HK-2 (cell line): ENCODE measurements around the gene ZNF322.

Source experiments
- DNase-seq: peaks from one replicate; pipeline ENCODE4 v3.0.0-alpha.2; 2018; ENCODE audit not compliant: unreplicated experiment

The ZNF322 gene

DNA sequence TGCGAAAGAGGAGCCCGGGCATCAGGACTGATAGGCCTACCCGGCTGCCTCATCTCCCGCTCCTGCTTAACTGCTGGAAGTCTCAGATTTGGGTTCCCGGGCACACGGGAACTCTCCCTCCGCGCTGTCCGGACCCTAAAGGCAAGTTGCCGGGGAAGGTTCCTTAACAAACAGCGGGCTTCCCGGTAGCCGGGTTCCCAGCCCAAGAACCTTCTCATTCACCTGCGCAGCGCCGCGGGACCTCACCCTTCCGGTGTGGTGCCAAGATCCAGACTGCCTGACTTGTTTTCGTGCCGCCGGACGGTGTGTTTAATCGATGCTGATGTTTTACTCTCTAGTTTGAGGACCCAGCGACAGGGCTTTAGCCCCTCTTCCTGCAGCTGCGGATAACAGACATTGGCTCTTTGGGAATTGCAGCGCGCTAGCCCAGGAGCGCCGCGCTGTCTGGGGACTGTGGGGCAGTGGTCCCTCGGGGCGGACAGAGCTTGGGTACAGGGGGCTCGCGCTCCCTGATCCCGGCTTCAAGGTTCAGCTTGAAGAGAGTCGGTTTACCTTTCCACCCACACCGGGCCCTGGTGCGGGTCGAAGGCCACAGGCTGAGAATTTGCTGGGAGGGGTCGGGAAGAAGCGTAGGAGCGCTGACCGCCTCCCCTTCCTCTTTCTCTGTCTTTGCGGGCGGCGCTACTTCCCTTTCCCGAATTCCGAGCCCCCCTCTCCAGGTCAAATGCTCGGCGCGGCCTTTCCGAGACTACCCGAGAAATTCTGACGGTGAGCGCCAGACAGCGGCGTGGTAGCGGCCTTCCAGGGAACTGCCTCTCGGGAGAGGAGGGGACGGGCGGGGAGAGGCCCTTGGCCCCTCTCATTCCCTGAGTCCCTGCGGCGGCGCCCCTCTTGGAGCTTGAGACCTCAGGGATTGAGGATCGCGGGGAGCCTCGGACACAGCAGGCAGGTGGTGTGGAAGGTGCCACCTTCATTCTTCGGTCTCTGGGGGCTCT is 45.6 kb downstream of the ZNF322 start:
- no peak for DNase-seq

DNA sequence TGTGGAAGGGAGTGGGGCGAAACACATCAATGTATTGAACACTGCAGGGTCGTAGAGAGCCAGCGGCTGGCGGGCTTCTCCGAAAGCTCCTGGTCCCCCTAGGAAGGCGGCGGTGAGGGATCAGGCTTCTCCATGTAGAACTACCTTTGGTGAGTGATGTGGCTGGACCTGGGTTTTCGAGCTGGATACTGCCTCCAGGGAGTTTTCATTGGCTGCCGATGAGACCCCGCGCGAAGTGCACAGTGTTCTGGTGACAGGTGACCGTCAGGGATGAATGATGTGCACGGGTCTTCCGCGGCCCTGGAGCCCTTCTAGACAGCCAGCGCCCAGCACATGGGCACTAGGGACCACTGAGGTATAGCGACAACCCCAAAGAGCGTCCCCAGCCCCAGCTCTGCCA is 46.3 kb downstream of the ZNF322 start:
- DNase-seq = no peak

DNA sequence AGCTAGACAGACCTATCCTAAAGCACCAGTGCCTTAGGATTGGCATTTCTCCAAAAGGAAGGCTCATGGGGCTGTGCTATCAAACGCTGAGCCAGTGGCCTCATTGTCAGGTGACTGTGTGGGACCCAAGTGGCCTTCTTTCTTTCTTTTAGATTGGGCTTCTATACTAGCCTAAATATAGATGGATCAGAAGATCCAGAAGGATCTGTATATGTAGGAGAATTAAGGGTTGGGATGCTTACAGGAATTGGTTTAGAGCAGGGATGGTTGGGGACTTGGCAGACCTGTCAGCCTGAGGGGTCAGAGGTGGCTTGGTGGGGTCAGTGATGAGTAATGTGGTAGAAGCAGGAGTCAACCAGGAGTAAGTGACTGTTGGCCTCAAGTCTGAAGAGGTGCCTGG is 47.9 kb downstream of the ZNF322 start:
- no peak for DNase-seq

DNA sequence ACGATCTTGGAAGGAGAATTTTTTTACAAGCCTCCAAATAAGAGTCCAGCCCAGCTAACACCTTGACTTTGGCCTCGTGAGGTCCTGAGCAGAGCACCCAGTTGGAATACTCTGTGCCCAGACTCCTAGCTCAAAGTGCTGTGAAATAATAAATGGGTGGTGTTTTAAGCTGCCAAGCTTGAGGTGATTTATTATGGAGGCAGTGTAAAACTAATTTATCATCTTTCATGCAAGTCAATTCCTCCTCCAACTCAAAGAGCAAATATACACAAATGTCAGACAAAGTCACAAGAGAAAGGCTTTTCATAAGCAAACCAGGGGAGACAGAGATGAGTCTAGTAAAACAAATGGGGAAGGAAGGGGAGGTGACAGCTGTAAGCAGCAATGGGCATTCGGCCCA is 50.1 kb downstream of the ZNF322 start:
- no peak for DNase-seq

DNA sequence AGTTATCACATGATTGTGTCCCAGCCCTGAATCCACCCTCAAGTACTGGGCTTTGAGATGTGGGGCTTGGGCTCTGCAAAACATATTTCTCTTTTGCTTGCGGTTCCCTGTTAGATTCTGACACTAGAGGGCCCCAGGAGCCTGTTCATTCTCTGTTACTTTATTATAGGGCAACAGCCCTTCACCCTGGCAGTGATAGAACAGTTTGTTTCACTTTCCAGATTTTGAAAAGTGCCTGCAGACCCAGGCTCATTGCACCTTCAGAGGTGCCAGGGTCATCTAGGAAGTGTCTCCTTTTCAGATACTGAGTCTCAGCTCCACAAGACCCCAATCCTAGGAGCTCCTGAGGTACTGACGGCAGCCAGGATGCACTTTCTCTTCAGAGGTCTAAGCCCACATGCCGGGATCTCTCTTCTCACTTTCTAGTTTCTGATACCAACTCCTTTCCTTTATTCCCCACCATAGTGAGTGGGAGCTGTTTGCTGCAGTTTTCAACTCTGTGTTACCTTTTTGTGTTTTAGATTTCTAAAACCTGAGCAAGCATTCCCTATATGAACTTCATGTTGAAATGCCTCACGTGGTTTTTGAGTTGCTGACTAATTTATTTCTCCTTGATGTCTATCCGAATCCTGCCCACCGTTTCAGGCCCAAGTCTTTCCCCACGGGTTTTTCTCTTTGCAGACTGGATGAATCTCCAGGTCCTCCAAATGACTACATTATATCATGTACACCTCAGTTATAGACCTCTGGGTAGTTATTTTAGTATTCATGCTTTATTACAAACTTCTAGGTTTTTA is 51.9 kb downstream of the ZNF322 start:
- DNase-seq = peak; percentile 31

DNA sequence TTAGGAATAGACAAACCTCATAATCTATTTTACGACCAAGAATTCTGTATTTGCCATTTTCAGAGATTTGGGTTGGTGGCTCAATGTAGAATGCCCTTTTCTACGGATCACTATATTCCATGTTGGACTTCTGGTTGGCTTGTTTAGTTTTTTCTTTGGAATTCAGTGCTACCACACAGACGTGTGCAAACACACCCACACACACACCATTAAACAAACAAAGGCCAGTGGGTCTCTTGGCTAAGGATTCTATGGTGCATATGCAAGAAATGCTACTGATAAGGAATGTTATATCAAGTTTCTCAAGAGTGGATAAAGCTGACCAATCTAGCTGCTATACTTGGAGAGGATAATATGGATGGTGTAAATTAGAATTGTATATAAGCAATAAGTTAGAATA is 54.7 kb downstream of the ZNF322 start:
- DNase-seq = no peak

DNA sequence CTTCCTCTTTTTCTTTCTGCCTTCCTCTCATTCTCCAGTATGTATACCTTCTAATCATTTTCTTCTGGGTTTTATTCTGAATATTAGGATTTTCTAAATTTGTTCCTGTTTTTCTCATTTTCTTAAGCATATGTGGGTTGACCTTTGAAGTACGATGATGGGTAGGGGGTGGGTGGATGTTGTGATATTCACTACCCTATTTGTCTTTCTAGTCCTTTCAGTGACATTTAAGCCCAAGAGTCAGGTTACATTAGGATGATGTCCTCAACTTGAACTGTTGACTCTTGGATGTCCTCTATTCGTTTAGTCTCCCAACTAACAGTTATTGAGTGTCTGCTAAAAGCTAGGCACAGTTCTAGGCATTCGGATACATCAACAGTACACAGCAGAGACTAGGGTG is 55.5 kb downstream of the ZNF322 start:
- no peak for DNase-seq

DNA sequence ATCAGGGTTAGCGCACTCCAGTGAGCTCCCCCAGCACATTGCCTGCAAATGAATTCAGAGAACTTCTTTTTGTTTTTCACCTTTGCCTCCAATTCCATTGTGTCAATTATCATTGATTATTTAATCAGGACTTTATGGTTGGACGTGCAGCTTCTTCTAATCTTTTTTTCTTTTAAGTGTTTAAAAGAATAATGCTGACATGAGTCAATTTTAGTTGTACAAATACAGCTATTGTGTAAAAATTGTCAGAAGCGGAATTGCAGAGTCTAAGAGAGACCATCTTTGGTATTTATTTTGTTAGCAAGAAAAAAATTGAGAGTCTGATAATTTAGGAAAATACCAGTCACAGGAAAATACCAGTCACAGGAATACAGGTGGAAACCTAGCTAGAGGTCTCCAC is 57.3 kb downstream of the ZNF322 start:
- no peak for DNase-seq

DNA sequence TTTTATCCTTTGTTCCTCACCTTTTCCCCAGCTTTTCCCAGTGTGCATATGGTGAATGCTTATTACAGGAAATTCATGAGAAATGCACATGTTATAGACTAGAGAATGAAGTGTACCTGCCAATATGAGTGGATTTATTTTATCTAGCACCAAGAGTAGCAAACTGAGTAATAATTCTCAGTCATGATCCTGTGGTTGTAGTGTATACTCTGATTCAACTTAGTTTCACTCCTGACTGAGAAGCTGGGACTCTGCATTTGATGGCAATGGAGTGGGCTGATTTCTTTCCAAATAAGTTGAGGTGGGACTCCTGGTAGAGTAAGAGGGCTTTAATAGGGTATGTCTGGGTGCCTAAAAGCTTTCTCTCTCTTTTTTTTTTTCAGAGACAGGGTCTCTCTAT is 58.8 kb downstream of the ZNF322 start:
- no peak for DNase-seq

DNA sequence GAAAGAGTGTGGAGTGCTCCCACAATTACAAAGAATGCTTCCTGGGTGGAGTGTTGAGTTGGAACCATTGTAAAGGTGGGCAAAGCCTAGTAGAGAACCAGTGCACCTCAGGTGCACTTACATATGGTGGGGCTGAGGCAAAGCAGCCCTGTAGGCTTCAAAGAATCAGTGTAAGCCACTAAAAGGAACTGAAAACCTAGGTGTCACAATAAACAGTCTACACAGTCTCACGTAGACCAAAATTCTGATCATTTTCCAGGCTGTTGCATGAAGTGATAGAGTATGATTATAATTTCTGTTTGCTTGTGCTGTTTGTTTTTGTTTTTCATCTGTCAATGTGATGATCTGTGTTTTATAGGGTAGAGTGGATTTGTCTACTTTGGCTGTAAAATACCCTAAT is 60.0 kb downstream of the ZNF322 start:
- no peak for DNase-seq

DNA sequence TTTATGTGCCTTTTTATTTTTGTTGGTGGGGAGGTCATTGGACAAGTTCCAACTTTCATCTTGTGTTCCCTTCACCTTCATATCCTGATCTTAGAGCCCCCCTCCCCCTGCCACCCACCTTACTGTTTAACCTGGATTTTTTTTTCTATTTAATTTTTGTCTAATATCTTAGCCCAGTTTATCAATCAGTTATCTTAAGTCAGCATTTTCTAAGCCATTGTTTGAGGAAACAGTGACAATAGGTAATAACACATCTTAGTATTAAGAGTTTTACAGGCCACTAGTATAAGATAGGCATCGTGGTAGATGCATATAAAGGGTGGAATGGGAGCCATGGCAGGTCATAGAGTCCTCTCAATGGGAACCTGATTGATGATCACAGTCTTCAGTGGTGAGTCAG is 60.4 kb downstream of the ZNF322 start:
- DNase-seq = no peak

DNA sequence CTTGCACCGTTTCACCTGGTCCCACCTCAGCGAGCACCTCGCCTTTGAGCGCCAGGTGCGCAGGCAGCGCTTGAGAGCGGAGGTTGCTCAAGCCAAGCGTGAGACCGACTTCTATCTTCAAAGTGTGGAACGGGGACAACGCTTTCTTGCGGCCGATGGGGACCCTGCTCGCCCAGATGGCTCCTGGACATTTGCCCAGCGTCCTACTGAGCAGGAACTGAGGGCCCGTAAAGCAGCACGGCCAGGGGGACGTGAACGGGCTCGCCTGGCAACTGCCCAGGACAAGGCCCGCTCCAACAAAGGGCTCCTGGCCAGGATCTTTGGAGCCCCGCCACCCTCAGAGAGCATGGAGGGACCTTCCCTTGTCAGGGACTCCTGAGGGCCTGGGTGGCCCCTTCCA is 61.3 kb downstream of the ZNF322 start:
- no peak for DNase-seq

DNA sequence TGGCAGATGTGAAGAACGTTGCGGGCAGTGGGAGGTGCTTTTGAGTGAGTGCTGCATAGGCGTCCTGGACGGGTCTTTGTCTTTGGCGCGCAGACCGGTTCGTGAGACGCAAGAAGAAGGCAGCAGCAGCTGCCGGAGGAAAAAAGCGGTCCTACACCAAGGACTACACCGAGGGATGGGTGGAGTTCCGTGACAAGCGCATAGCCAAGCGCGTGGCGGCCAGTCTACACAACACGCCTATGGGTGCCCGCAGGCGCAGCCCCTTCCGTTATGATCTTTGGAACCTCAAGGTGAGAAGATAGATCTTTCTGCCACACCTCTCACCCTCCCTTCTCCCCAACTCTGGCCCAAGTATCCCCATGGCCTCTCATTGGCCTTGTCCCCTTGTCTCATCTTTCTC is 61.7 kb downstream of the ZNF322 start:
- no peak for DNase-seq

DNA sequence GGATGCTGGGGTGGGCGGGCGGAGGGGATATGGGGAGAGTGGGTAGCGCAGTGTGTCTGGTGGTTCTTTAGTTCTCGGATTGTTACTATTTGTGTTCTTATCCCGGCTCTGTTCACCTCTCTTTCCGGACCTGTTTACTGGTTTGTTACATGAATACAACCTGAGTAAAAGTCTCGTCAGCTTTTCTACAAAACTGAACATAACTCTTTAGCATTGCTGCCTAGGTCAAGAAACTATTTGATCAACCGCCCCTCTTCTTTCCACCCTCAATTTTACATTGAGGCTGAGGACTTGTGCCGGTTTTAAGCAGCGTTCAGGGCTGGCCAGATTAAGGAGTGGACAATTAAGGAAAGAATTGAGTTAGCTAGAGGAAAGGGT is 62.2 kb downstream of the ZNF322 start:
- no peak for DNase-seq

DNA sequence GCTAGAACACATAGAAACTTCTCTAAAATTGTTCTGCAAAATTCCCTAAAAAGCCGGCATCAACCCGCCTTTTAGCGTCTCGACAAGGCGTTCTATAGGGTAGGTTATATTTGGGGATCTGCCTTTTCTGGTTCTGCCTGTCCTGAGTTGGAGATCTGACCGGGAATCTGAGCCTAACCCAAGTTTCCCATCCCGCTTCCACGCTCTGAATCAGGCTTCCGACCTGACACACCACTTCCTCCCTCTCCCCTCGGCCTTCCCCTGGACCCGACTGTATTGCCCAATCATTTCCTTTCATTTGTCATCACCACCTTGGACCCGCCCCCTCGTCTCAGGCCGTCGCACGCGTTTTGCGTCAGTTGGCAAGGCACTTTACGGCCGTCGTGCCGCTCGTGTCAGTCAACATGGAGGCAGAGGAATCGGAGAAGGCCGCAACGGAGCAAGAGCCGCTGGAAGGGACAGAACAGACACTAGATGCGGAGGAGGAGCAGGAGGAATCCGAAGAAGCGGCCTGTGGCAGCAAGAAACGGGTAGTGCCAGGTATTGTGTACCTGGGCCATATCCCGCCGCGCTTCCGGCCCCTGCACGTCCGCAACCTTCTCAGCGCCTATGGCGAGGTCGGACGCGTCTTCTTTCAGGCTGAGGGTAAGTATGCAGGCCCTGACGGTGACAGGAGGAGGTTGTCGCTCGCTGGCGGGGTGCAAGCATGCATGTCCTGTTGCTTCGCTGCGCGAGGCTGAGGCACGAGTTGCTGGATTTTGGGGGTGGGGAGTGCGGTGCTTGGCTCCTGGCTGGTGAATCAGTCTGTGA is 62.8 kb downstream of the ZNF322 start, which contains the start of gene ABT1:
Gene ABT1, plus strand, starts transcription at position 375 of the 810 bp plus-strand sequence. Its CDS starts 30 bp downstream, at position 405.
- DNase-seq = peak; percentile 98

DNA sequence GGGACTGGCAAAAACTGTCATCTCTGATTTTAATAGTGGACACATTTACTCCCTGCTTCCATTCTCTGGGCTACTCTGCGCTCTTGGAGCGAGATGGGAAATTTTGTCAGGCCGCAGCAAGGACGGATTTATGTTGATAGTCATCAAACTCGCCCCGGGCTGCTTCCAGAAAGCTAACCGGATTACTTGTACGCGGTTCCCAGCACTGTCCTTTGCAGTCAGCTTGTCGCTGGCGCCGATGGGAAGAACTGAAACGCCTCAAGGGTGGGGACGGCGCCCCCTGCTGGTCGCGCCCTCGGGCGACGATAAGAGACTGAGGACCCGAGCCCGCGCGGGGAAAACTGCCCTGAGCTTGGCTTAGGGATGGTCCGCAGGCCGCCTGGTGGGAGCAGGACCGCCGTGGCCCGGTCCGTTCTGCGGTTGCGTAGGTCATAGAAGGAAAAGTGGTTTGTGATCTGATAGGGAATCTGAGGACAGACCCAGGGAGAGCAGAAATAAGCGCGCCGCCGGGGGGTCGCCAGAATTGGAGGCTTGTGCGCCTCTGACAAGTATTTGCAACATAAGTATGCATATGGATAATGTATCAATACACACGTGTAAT is 63.8 kb downstream of the ZNF322 start:
- peak; percentile 95 for DNase-seq

DNA sequence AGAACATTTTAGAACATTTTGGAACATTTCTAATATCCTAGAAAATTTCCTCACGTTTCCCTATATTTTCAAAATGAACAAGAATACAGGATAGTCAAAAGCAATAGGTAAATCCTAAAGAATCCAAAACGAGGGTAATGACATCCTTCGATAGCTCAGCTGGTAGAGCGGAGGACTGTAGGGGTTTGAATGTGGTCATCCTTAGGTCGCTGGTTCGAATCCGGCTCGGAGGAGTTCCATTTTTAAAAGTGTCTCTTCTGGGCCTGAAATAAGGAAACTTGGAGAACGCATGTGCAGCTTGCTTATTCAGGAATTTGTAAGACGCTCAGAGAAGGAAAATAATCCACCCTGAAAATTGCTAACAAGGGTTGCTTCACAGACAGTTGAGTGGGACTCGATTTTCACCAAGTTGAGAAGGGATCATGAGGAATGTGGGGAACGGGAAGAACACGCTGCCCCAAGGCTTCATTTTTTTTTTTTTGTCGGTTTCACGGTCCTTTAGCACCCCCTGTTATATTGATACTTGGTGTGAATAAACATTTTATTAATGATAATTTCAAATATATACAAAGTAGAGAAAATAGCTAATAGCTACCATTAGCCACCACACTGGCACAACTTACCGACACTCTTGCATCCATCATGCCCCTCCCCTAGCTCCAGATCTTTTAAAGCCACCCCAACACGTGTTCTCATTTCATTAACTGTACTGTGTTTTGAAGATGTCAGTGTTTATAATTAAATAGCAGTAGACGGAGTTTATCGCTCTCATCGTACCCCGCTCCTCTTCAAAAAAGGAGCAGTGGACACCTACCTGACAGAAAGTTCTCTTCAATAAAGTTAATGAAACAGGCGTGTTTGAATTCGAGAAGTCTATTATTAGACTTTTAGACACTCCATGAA is 64.6 kb downstream of the ZNF322 start:
- DNase-seq = peak; percentile 77

DNA sequence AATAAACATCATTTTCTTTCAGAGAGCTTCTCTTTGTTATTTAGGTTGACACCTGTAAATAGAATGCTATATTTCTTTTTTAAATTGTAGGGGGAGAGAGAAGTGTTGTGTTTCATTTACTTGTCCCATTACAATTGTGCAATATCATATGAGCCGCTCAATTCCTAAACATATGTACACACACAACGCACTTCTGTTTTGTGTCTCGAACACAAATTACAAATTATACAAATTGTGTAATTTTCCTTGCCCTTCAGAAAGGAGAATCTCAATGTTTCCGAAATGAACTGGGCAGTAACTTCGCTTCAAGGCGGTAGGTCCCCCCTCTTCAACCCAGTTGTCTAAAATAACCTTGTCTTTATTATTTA is 65.4 kb downstream of the ZNF322 start:
- no peak for DNase-seq

DNA sequence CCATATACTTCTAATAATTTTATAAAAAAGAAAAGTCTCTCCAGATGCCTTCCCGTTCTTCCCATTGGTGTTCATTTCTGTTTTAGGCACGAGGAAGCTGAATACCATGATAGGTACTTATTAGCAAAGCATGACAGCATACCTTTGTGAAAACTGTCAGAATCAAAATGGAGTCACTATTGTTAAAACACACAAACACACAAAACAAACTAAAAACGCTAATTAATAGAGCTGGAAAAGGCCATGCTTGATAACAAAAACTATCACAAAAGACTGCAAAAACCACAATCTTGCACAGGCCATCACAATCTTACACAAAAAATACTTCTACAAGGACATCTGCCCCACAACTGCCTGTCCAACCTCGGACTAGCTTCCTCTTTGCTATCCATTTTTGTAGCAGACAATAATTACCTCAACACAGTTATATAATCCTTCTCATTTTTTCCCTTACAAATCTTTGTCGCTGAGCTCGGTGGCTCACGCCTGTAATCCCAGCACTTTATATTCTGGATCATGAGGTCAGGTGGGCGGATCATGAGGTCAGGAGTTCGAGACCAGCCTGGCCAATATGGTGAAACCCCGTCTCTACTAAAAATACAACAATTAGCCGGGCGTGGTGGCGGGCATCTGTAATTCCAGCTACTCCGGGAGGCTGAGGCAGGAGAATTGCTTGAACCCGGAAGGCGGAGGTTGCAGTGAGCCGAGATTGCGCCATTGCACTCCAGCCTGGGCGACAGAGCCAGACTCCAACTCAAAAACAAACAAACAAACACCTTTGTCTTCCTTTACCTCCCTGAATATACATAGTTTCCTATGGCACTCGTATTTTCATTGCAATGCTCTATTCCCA is 66.0 kb downstream of the ZNF322 start:
- no peak for DNase-seq

DNA sequence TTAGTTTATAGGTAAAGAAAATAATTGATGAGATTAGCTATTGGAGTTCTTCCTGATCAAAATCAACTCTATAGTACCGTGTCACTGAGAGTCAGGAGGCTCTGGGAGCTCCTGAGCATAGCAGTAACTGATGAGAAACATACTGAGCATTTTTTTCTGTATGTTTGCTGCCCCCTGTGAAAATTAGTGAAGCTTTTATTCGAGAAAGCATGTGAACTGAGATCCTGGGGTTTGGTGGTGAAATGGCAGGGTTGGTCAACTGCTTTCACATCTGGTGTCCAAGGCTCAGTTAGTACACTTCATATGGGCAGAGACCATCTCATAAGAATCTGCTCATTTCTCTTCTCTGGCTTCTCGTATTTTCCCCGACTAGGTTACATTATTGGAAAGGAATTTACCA is 66.9 kb downstream of the ZNF322 start:
- no peak for DNase-seq
